Endothelial cell of umbilical vein (primary cell): ENCODE measurements around the gene HUNK. TPM values are rescaled to one million over a fixed set of nuclear protein-coding genes. Genes with fewer than 3 reads are reported as not detected.

Source experiments
- BruUV-seq: library from RNA; stranded (reverse); fragments of 400-500 nt; replicated peaks from 2 replicates; lab custom pipeline; 2021; lab: Mats Ljungman, UMichigan
- CTCF ChIA-PET: fragments of 300-600, 350-600 bp; sonication (Branson Sonifier 250); formaldehyde crosslinking; loops from one replicate; lab custom pipeline; 2021; ENCODE audit warnings: antibody characterized with exemption, inconsistent platforms; lab: Charles Lee
- POLR2A ChIA-PET: fragments of 300-600, 350-600 bp; sonication (Branson Sonifier 250); formaldehyde crosslinking; loops from one replicate; lab custom pipeline; 2021; ENCODE audit warnings: antibody characterized with exemption, inconsistent platforms; lab: Charles Lee
- DNase-seq: peaks from one replicate; pipeline ENCODE4 v3.0.0-alpha.2; 2011; ENCODE audit warnings: low read depth, low spot score
- FAIRE-seq: peaks from 2 replicates; lab custom pipeline; 2011; peaks lifted over from hg19 to GRCh38; lab: Jason Lieb, UNC
- H2AFZ ChIP-seq: 2 replicates; pipeline ENCODE4 v1.6.0; 2012; ENCODE audit warnings: low read depth, low read length, control low read depth, inconsistent platforms
- H3K27ac ChIP-seq: 2 replicates; pipeline ENCODE4 v1.5.1; 2011; ENCODE audit warnings: low read depth, mild to moderate bottlenecking, control low read depth, low read length, moderate library complexity; ENCODE audit not compliant: insufficient read depth
- H3K27me3 ChIP-seq, 2 experiments: 2 replicates each; pipeline versions ENCODE4 v1.6.0 to v1.6.1; 2011; ENCODE audit warnings: low read length in 2 of 2, mixed read lengths in 1 of 2; ENCODE audit not compliant: control insufficient read depth in 2 of 2, insufficient read depth in 2 of 2
- H3K36me3 ChIP-seq, 2 experiments: 2 replicates in 1 of 2; 3 replicates in 1 of 2; pipeline ENCODE4 v1.5.1; 2011; ENCODE audit warnings: low read length in 2 of 2, mild to moderate bottlenecking in 1 of 2, moderate library complexity in 1 of 2; ENCODE audit not compliant: control insufficient read depth in 2 of 2, insufficient read depth in 2 of 2; ENCODE audit errors: extremely low read depth in 1 of 2
- H3K4me1 ChIP-seq: 3 replicates; pipeline ENCODE4 v1.5.1; 2011; ENCODE audit warnings: mild to moderate bottlenecking, low read length; ENCODE audit not compliant: control insufficient read depth, insufficient read depth; ENCODE audit errors: extremely low read depth
- H3K4me2 ChIP-seq: 2 replicates; pipeline ENCODE4 v1.6.1; 2011; ENCODE audit warnings: low read length, control low read depth, mixed read lengths; ENCODE audit not compliant: insufficient read depth
- H3K4me3 ChIP-seq, 3 experiments: fragments of 200-600 bp in 1 of 3; sonication (generic), shearing (Covaris generic) in 1 of 3; replicated peaks in 1 of 3; 2 replicates each; pipeline ENCODE4 v1.5.1; 2011 to 2016; ENCODE audit warnings: control low read depth in 3 of 3, low read length in 3 of 3, mild to moderate bottlenecking in 2 of 3, inconsistent platforms in 1 of 3, low read depth in 1 of 3, moderate library complexity in 1 of 3; ENCODE audit not compliant: insufficient read depth in 1 of 3
- H3K79me2 ChIP-seq: 2 replicates; pipeline ENCODE4 v1.6.0; 2012; ENCODE audit warnings: low read length, inconsistent platforms; ENCODE audit not compliant: control insufficient read depth, insufficient read depth
- H3K9ac ChIP-seq: replicated peaks from 2 replicates; pipeline ENCODE3; 2011; ENCODE audit warnings: low read length, control low read depth; ENCODE audit not compliant: insufficient read depth; ENCODE audit errors: extremely low read depth
- H3K9me1 ChIP-seq: replicated peaks from 3 replicates; pipeline ENCODE4 v1.6.0; 2011; ENCODE audit warnings: mild to moderate bottlenecking, low read length; ENCODE audit not compliant: control insufficient read depth, insufficient read depth; ENCODE audit errors: extremely low read depth
- H3K9me3 ChIP-seq: replicated peaks from 2 replicates; pipeline ENCODE4 v1.5.1; 2012; ENCODE audit warnings: low read length, inconsistent platforms; ENCODE audit not compliant: control insufficient read depth, insufficient read depth
- H4K20me1 ChIP-seq: replicated peaks from 2 replicates; pipeline ENCODE3; 2011; ENCODE audit warnings: mild to moderate bottlenecking, low read length; ENCODE audit not compliant: control insufficient read depth, insufficient read depth; ENCODE audit errors: extremely low read depth
- CTCF ChIP-seq, 2 donors: IDR thresholded peaks; 1 replicate in 1 of 2; 2 replicates in 1 of 2; pipeline ENCODE4 v1.5.1; 2011; ENCODE audit warnings: low read length in 2 of 2, mild to moderate bottlenecking in 2 of 2, moderate library complexity in 2 of 2, control low read depth in 1 of 2, inconsistent platforms in 1 of 2, low read depth in 1 of 2; ENCODE audit not compliant: insufficient read depth in 1 of 2; ENCODE audit errors: extremely low read depth in 1 of 2
- EZH2 ChIP-seq: IDR thresholded peaks from 2 replicates; pipeline ENCODE4 v1.6.1; 2012; ENCODE audit warnings: borderline replicate concordance, low read depth, mild to moderate bottlenecking, moderate library complexity, low read length, inconsistent platforms; ENCODE audit not compliant: severe bottlenecking
- FOS ChIP-seq: IDR thresholded peaks from 2 replicates; pipeline ENCODE4 v1.6.1; 2011; ENCODE audit warnings: mild to moderate bottlenecking, low read length, moderate library complexity, borderline replicate concordance; ENCODE audit not compliant: insufficient read depth
- GATA2 ChIP-seq: IDR thresholded peaks from 2 replicates; pipeline ENCODE4 v1.7.0; 2011; ENCODE audit warnings: low read depth, mild to moderate bottlenecking, moderate library complexity, mixed read lengths, low read length; ENCODE audit not compliant: insufficient read length, insufficient read depth
- JUN ChIP-seq: IDR thresholded peaks from 2 replicates; pipeline ENCODE4 v1.6.1; 2011; ENCODE audit warnings: borderline replicate concordance, low read depth; ENCODE audit not compliant: insufficient read length, insufficient read depth
- MAX ChIP-seq: IDR thresholded peaks from 2 replicates; pipeline ENCODE4 v1.6.1; 2011; ENCODE audit not compliant: insufficient read depth, insufficient read length
- MYC ChIP-seq: IDR thresholded peaks from one replicate; pipeline ENCODE4 v1.6.1; 2011; ENCODE audit warnings: mild to moderate bottlenecking, low read depth, low read length
- POLR2A ChIP-seq: IDR thresholded peaks from 2 replicates; pipeline ENCODE4 v1.6.1; 2012; ENCODE audit warnings: low read depth, mild to moderate bottlenecking, control low read depth, low read length
- POLR2AphosphoS5 ChIP-seq: IDR thresholded peaks from 2 replicates; pipeline ENCODE4 v1.6.1; 2012; ENCODE audit warnings: low read depth, mild to moderate bottlenecking, control low read depth, low read length, moderate library complexity; ENCODE audit not compliant: insufficient read depth
- dilution Hi-C: fragments of 300-500 bp; cut with MboI; formaldehyde crosslinking; loops from one replicate; pipeline ENCODE4 v1.15.0; 2019; ENCODE audit warnings: low sequenced_read_pairs; ENCODE audit not compliant: extremely low pct_ligation_motif_present
- intact Hi-C: fragments of 100-400 bp; cut with micrococcal nuclease; formaldehyde crosslinking; loops from one replicate; pipeline ENCODE4 v1.10.0; 2022
- polyA plus RNA-seq, 4 experiments: library from polyadenylated mRNA; depleted of rRNA in 3 of 4; stranded (reverse) in 3 of 4; unstranded in 1 of 4; fragments of >200 nt; gene quantifications; 2 replicates each; pipeline versions ENCODE4 v1.2.1 to v1.2.3, GENCODE V29; 2011 to 2012; ENCODE audit warnings: missing spikeins in 1 of 4
- total RNA-seq: library from RNA; stranded (reverse); gene quantifications from 2 replicates; pipeline ENCODE4 v1.2.3, GENCODE V29; 2021

The HUNK gene
- total and polyA plus RNA-seq, 2 donors (not counting 3 experiments of a cell fraction or from before 2014, with no cell fraction given), result not detected

GRCh38 chr21:32044205-32045180 is 171.7 kb downstream of the HUNK start:
- Histone ChIP-seq H3K4me2 (no peak overlapping the region), H3K27ac (no peak overlapping the region), H3K9me1 (no peaks in the 10 kb centered on the region), H3K4me1 (no peaks in the 10 kb centered on the region), H4K20me1 (no peaks in the 10 kb centered on the region), H3K4me3 (no peak overlapping the region), H3K79me2 (no peaks in the 10 kb centered on the region), H2AFZ (no peak overlapping the region), H3K36me3 (no peaks in the 10 kb centered on the region), H3K27me3 (no peaks in the 10 kb centered on the region), H3K9me3 (no peaks in the 10 kb centered on the region), H3K9ac (no peak overlapping the region)
- intact Hi-C loops (no loop called here), dilution Hi-C loops (no loop called here)
- no peak for TF ChIP-seq MAX
- TF ChIP-seq EZH2, result no peak
- TF ChIP-seq GATA2, result no peak
- TF ChIP-seq POLR2AphosphoS5, result no peak
- no peak for TF ChIP-seq CTCF (IDR thresholded peaks at IDR 0.05; ENCODE audit: extremely low read depth in 1 of 2, insufficient read depth in 1 of 2, low read depth in 1 of 2, low read length in 2 of 2)
- TF ChIP-seq POLR2A, result no peak
- no peak for TF ChIP-seq JUN
- no peak for TF ChIP-seq FOS
- TF ChIP-seq MYC, result no peak
- ChIA-PET POLR2A (no interaction called here), CTCF (interaction anchor here (0.7 kb wide), 1 partner anchor 39 kb away, joined by 3 read pairs; no protein-coding TSS in a partner anchor)
- BruUV-seq, result no TSS peak
- DNase-seq (no peak), FAIRE-seq (no peak)
